Adrenal gland (tissue), 12 donors: ENCODE results near the gene CYB5R4. TPM values are rescaled to one million over a fixed set of nuclear protein-coding genes. Genes with fewer than 3 reads are reported as not detected.
A peak's percentile ranks its signal among the peaks of the same experiment; 100 is the strongest.

Source experiments
- DNase-seq, 7 donors: peaks; one replicate each; pipeline ENCODE4 v3.0.0-alpha.2; 2019 to 2020
- H3K27ac ChIP-seq, 5 donors: fragments of 200-600 bp; sonication (generic) in 4 of 5; 1 replicate in 3 of 5; 2 replicates in 2 of 5; pipeline versions ENCODE4 v1.5.1 to v1.8.0; 2016 to 2020; ENCODE audit warnings: mild to moderate bottlenecking in 1 of 5
- H3K27me3 ChIP-seq: fragments of 200-600 bp; 2 replicates; pipeline ENCODE4 v1.8.0; 2021
- H3K36me3 ChIP-seq, 2 donors: fragments of 200-600 bp; replicated peaks in 1 of 2; 1 replicate in 1 of 2; 2 replicates in 1 of 2; pipeline versions ENCODE4 v1.5.1 to v1.8.0; 2018 to 2022
- H3K4me1 ChIP-seq, 2 donors: fragments of 200-600 bp; replicated peaks in 1 of 2; 1 replicate in 1 of 2; 2 replicates in 1 of 2; pipeline versions ENCODE4 v1.5.1 to v1.8.0; 2018 to 2021
- H3K4me3 ChIP-seq, 4 donors: fragments of 200-600 bp; sonication (generic) in 3 of 4; one replicate each; pipeline ENCODE4 v1.5.1; 2016 to 2018
- H3K9me3 ChIP-seq, 3 donors: fragments of 200-600 bp; sonication (generic) in 1 of 3; replicated peaks in 1 of 3; 1 replicate in 2 of 3; 2 replicates in 1 of 3; pipeline versions ENCODE4 v1.5.1 to v1.8.0; 2016 to 2021
- POLR2A ChIP-seq, 2 donors: fragments of 450-650 bp; IDR thresholded peaks; one replicate each; pipeline ENCODE4 v1.6.1; 2017; ENCODE audit warnings: antibody characterized with exemption in 2 of 2, mild to moderate bottlenecking in 2 of 2, moderate library complexity in 1 of 2
- WGBS, 4 donors: extraction: QIAGEN DNeasy Blood & Tissue Kit in 2 of 4; methylation state at CpG; one replicate each; pipeline versions ENCODE4 v1.1.5 to v1.1.7; 2013 to 2017; 5-methylcytosine and 5-hydroxymethylcytosine counted together
- intact Hi-C, 2 donors: fragments of 100-400 bp; cut with DNase I; formaldehyde crosslinking; loops; one replicate each; pipeline versions ENCODE4 v1.14.1 to v1.15.0; 2022 to 2023
- polyA plus RNA-seq, 3 donors: library from polyadenylated mRNA; stranded (reverse); fragments of 200-250 nt in 2 of 3; fragments of 350-450 nt in 1 of 3; fragmentation: Illumina TruSeq in 1 of 3; extraction: RNeasy Lipid Tissue Mini Kit (QIAGEN cat#74804) in 1 of 3; gene quantifications; one replicate each; pipeline ENCODE4 v1.2.3, GENCODE V29; 2013 to 2014
- total RNA-seq, 9 donors: library from RNA; depleted of rRNA in 4 of 9; stranded (reverse); fragments of >200 nt in 4 of 9; fragments of 120-200 nt in 1 of 9; fragmentation: NEBNext Ultra II Directional in 1 of 9; extraction: Animal tissue kit (Norgen Biotek cat#: 25700) in 1 of 9; gene quantifications; one replicate each; pipeline versions ENCODE4 v1.1.0 to v1.2.4, GENCODE V29; 2013 to 2023
- TF ChIP-seq, protein P1 (sequence below), 6 experiments: fragments of 450-650 bp in 4 of 6; fragments of 200-600 bp in 2 of 6; sonication (generic) in 1 of 6; IDR thresholded peaks; 1 replicate in 5 of 6; 2 replicates in 1 of 6; pipeline versions ENCODE4 v1.5.1 to v1.8.0; 2016 to 2021; ENCODE audit warnings: antibody characterized with exemption in 6 of 6, mild to moderate bottlenecking in 2 of 6, moderate library complexity in 1 of 6
- donor health status: healthy with polysubstance abuse.
- donor health status: Bipolar disorder and iron deficiency.
- donor health status: DM: yes; HTN: yes; CAD: no.
- donor health status: DM: no; HTN: no; CAD: no.
- donor health status: DM: no; HTN: no; CAD: no.
- donor health status: DM: yes; HTN: yes; CAD: no.

CYB5R4 gene
- total and polyA plus RNA-seq, 12 donors, result 1.3 to 22.0 (median 11.0) TPM

DNA sequence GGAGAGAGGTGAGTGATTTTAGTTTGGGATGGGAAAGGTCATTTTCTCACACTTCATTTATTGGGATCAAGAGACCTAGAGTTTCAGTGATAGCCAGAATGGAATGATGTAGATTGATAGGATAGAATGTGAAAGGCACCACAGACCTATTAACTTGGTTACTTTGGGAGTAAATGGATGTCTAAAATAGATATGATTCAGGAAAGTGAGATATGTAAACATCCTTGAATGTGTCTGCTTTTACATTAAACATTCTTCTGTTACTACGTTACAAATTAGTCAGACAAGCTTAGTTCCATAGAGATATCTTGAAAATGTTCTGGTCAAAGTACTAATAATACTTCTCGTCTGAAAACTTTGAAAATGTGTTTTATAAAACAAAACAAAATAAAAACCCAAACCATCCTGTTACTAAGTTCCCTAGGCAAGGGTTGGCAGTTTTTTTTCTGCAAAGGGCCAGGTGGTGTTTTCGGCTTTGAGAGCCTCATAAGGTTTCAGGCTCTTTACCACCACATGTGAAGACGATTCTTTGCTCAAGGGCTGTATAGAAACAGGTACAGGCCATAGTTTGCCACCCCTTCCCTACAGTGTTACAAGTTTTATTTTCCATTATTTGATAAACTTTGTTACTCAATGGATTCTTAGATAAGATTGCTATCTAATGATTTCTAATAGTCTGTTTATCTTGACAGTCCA is 3.4 kb downstream of the CYB5R4 start:
- Histone ChIP-seq H3K9me3 (no peaks in the 10 kb centered on the region), H3K4me3 (no peak overlapping the region), H3K27me3 (no peaks in the 10 kb centered on the region), H3K4me1 (peaks cover 6 to 18% of the 10 kb centered on the region in 2 donors), H3K27ac (no peak overlapping the region), H3K36me3 (peaks cover 0 to 6% of the 10 kb centered on the region in 2 donors)
- TF ChIP-seq POLR2A (IDR thresholded peaks at IDR 0.05), result no peak
- TF ChIP-seq, protein P1, sequence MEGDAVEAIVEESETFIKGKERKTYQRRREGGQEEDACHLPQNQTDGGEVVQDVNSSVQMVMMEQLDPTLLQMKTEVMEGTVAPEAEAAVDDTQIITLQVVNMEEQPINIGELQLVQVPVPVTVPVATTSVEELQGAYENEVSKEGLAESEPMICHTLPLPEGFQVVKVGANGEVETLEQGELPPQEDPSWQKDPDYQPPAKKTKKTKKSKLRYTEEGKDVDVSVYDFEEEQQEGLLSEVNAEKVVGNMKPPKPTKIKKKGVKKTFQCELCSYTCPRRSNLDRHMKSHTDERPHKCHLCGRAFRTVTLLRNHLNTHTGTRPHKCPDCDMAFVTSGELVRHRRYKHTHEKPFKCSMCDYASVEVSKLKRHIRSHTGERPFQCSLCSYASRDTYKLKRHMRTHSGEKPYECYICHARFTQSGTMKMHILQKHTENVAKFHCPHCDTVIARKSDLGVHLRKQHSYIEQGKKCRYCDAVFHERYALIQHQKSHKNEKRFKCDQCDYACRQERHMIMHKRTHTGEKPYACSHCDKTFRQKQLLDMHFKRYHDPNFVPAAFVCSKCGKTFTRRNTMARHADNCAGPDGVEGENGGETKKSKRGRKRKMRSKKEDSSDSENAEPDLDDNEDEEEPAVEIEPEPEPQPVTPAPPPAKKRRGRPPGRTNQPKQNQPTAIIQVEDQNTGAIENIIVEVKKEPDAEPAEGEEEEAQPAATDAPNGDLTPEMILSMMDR (IDR thresholded peaks at IDR 0.05), result no peak
- no peak for DNase-seq
- intact Hi-C loops, result no loop called here
- WGBS, 4 donors, result 88 to 89% (median 89%) methylated on average over 4 of the region's 4 CpGs

DNA sequence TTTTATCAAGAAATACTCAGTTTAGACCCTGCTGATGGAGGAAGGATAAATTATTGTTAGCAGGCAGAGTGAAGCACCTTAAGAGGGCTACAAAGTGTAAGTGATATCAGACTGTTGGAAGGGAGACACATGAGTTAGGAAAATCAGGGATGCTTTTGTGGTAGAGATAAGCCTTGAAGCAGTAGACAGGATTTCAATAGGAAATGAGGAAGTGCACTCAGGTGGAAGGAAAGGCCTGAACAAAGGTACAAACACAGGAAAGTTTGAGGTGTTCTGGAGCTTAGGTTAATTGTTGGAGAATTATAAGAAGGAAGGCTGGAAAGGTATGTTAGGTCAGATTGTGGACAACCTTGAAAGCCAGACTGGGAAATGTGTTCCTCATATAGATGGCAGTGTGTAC is 7.6 kb downstream of the CYB5R4 start:
- Histone ChIP-seq H3K27me3 (no peaks in the 10 kb centered on the region), H3K4me1 (no peaks in the 10 kb centered on the region), H3K9me3 (no peaks in the 10 kb centered on the region), H3K4me3 (no peak overlapping the region), H3K27ac (no peak overlapping the region), H3K36me3 (peaks cover 0 to 6% of the 10 kb centered on the region in 2 donors)
- no peak for DNase-seq
- TF ChIP-seq, protein P1 (IDR thresholded peaks at IDR 0.05), result no peak
- no peak for TF ChIP-seq POLR2A (IDR thresholded peaks at IDR 0.05)
- intact Hi-C loops, result no loop called here

DNA sequence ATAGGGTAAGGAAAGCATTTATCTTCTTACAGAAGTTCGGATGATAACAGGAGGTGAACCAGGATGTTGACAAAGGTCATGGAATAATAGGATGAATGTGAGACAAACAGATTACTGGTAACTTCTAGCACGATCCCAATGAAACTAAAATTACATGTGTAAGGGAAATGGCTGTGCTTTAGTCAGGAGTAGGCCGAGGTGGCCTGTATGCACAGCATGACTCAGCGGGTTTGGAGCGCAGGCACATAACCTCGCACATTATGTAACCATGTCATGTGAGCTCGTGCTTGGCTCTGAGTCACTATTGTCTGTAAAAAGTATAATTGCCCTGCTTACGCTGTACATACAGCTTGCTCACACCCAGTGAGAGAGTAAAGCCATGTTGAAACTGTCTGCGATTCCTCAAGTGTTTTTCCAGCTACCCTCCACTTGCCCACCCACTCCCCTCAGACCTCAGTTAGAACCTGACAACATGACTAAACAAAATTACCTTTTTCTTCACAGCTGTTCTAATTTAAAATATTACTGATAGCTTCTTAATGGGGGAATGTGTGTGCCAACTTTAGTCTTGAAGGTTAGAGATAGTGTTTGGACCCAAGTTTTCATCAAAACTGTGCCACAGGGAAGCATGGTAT is 8.2 kb downstream of the CYB5R4 start:
- Histone ChIP-seq H3K36me3 (peaks cover 0 to 6% of the 10 kb centered on the region in 2 donors), H3K4me1 (no peaks in the 10 kb centered on the region), H3K9me3 (no peaks in the 10 kb centered on the region), H3K4me3 (no peak overlapping the region), H3K27ac (peak overlapping the region in 2 of 5 donors; percentile 9 to 32), H3K27me3 (no peaks in the 10 kb centered on the region)
- peak; percentile 28 to 78 (median 49) for DNase-seq
- intact Hi-C loops, result no loop called here
- TF ChIP-seq, protein P1 (IDR thresholded peaks at IDR 0.05), result no peak
- no peak for TF ChIP-seq POLR2A (IDR thresholded peaks at IDR 0.05)
- WGBS, 4 donors, result 85 to 94% (median 87%) methylated on average over 9 of the region's 9 CpGs

DNA sequence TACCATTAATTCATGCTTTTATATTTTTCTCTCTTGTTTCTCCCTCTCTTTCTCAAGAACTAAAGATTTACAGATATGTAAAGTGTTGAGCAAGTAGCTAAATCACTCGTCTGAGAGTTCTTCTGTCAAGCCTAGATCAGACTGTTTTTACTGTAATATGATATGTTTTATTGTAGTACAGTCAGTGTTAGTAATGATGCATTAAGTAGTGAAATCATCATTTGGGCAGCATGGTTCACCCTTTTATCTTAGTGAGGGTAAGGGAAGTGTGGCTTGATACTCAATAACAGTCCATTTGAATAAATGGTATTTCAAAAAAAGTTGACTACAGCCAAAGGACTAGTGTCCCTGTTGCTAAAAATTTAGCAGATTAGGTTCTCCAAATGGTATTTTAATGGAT is 9.2 kb downstream of the CYB5R4 start:
- Histone ChIP-seq H3K9me3 (no peaks in the 10 kb centered on the region), H3K27me3 (no peaks in the 10 kb centered on the region), H3K4me1 (no peaks in the 10 kb centered on the region), H3K36me3 (peaks cover 0 to 6% of the 10 kb centered on the region in 2 donors), H3K27ac (no peak overlapping the region), H3K4me3 (no peak overlapping the region)
- no peak for DNase-seq
- 50 to 67% (median 58%) methylated on average over 1 of the region's 1 CpG for WGBS, 4 donors
- intact Hi-C loops, result no loop called here
- TF ChIP-seq, protein P1 (IDR thresholded peaks at IDR 0.05), result no peak
- no peak for TF ChIP-seq POLR2A (IDR thresholded peaks at IDR 0.05)
